ENCODE measurements around the gene ATP8B3.

- TF ChIP-seq CTCF (IDR thresholded peaks at IDR 0.05 in 8 of 11, conservative IDR thresholded peaks at IDR 0.05 in 3 of 11) (no peak), POLR2A (IDR thresholded peaks at IDR 0.05) (no peak)
These were observed 29.6 kb downstream of the ATP8B3 start for GRCh38 chr19:1782521-1782920.

Data from spleen (tissue), 7 donors.